A673 (cell line): ENCODE measurements around the gene SCMH1. TPM values are rescaled to one million over a fixed set of nuclear protein-coding genes. Genes with fewer than 3 reads are reported as not detected.
"Not testable (repeated sequence)": the region's sequence is repeated elsewhere in the genome, so short reads cannot be mapped to it uniquely, and the experiment has no call there.

ENCODE experiments used
- BruUV-seq: library from RNA; stranded (reverse); fragments of 400-500 nt; replicated peaks from 2 replicates; lab custom pipeline; 2021; lab: Mats Ljungman, UMichigan
- CTCF ChIA-PET: fragments of 300-600 bp; sonication (Branson Sonifier 250); formaldehyde crosslinking; loops from one replicate; lab custom pipeline; 2022; ENCODE audit warnings: antibody characterized with exemption; lab: Charles Lee
- POLR2A ChIA-PET: fragments of 300-600 bp; sonication (Branson Sonifier 250); formaldehyde crosslinking; loops from one replicate; lab custom pipeline; 2022; ENCODE audit warnings: antibody characterized with exemption; ENCODE audit not compliant: low non-redundant PET; lab: Charles Lee
- DNase-seq: peaks from one replicate; pipeline ENCODE4 v3.0.0-alpha.2; 2015; ENCODE audit warnings: low spot score
- H3K27ac ChIP-seq: fragments of 200-600 bp; sonication (generic); 2 replicates; pipeline ENCODE4 v1.5.1; 2016; ENCODE audit warnings: mixed run types, low read depth, mild to moderate bottlenecking, mixed read lengths, antibody characterized with exemption, low read length; ENCODE audit not compliant: poor library complexity, severe bottlenecking
- H3K27me3 ChIP-seq: fragments of 200-600 bp; sonication (generic); replicated peaks from 2 replicates; pipeline ENCODE4 v1.6.1; 2017; ENCODE audit warnings: mixed run types, low read depth, mild to moderate bottlenecking, mixed read lengths, antibody characterized with exemption, low read length; ENCODE audit not compliant: insufficient read depth, poor library complexity
- H3K36me3 ChIP-seq: fragments of 200-600 bp; sonication (generic); 2 replicates; pipeline ENCODE4 v1.6.1; 2016; ENCODE audit warnings: mixed run types, mild to moderate bottlenecking, mixed read lengths, antibody characterized with exemption, low read length; ENCODE audit not compliant: insufficient read depth, poor library complexity, severe bottlenecking
- H3K4me1 ChIP-seq: fragments of 200-600 bp; sonication (generic); 2 replicates; pipeline ENCODE4 v1.6.1; 2017; ENCODE audit warnings: mixed run types, mild to moderate bottlenecking, mixed read lengths, antibody characterized with exemption, low read length; ENCODE audit not compliant: insufficient read depth, poor library complexity, severe bottlenecking
- H3K4me3 ChIP-seq: fragments of 200-600 bp; sonication (generic); 2 replicates; pipeline ENCODE4 v1.5.1; 2016; ENCODE audit warnings: low read depth, mixed run types, mild to moderate bottlenecking, mixed read lengths, low read length; ENCODE audit not compliant: poor library complexity, severe bottlenecking
- H3K9me3 ChIP-seq: fragments of 200-600 bp; sonication (generic); 2 replicates; pipeline ENCODE4 v1.6.1; 2016; ENCODE audit warnings: mixed run types, low read depth, mild to moderate bottlenecking, mixed read lengths, antibody characterized with exemption, low read length; ENCODE audit not compliant: poor library complexity, severe bottlenecking
- CTCF ChIP-seq: fragments of 300-800, 200-600 bp; sonication (generic); conservative IDR thresholded peaks from 2 replicates; pipeline ENCODE4 v1.5.1; 2017; ENCODE audit warnings: low read depth, mild to moderate bottlenecking, antibody characterized with exemption, low read length, moderate library complexity, mixed read lengths
- EZH2 ChIP-seq: fragments of 200-600 bp; sonication (generic); IDR thresholded peaks from 2 replicates; pipeline ENCODE4 v1.6.1; 2017; ENCODE audit warnings: borderline replicate concordance, low read depth, mild to moderate bottlenecking, mixed read lengths, antibody characterized with exemption, low read length; ENCODE audit not compliant: poor library complexity, severe bottlenecking
- intact Hi-C: fragments of 100-400 bp; cut with micrococcal nuclease; formaldehyde crosslinking; loops from one replicate; pipeline ENCODE4 v1.10.0; 2022; ENCODE audit not compliant: unreplicated experiment
- total RNA-seq: library from RNA; stranded (reverse); gene quantifications from 2 replicates; pipeline ENCODE4 v1.2.3, GENCODE V29; 2021

The SCMH1 gene
- total RNA-seq, 1 experiment from 2014 or later = 30.4 TPM

GRCh38 chr1:41232305-41232704 lies 9.8 kb downstream of the SCMH1 start:
- TF ChIP-seq CTCF = no peak
- TF ChIP-seq EZH2 = no peak
- no peak for DNase-seq
- H3K4me1 ChIP-seq = no peaks in the 10 kb centered on the region
- H3K36me3 ChIP-seq = no peaks in the 10 kb centered on the region
- intact Hi-C loops = no loop called here
- BruUV-seq = no TSS peak
- no peaks in the 10 kb centered on the region for H3K9me3 ChIP-seq
- ChIA-PET CTCF (no interaction called here), POLR2A (no interaction called here)
- H3K27me3 ChIP-seq = no peaks in the 10 kb centered on the region
- no peak overlapping the region for H3K27ac ChIP-seq
- H3K4me3 ChIP-seq = no peak overlapping the region

- ChIA-PET POLR2A (no interaction called here), CTCF (no interaction called here)
- Histone ChIP-seq H3K36me3 (no peaks in the 10 kb centered on the region), H3K4me3 (no peak overlapping the region), H3K27ac (no peak overlapping the region), H3K9me3 (no peaks in the 10 kb centered on the region), H3K4me1 (no peaks in the 10 kb centered on the region), H3K27me3 (no peaks in the 10 kb centered on the region)
- BruUV-seq = no TSS peak
- intact Hi-C loops = no loop called here
- TF ChIP-seq CTCF (no peak), EZH2 (no peak)
- no peak for DNase-seq
Measured at GRCh38 chr1:41230656-41231055, 11.4 kb downstream of the SCMH1 start.

GRCh38 chr1:41229219-41229618 lies 12.9 kb downstream of the SCMH1 start:
- H3K4me1 ChIP-seq, BruUV-seq, DNase-seq, POLR2A ChIA-PET, H3K9me3 ChIP-seq, CTCF ChIA-PET, H3K36me3 ChIP-seq, H3K27ac ChIP-seq, H3K27me3 ChIP-seq, H3K4me3 ChIP-seq, intact Hi-C loops: not testable (repeated sequence)

GRCh38 chr1:41226815-41227434 lies 15.2 kb downstream of the SCMH1 start:
- BruUV-seq = no TSS peak
- intact Hi-C loops = no loop called here

More at GRCh38 chr1:41226815-41227434, 15.2 kb downstream of the SCMH1 start:
- POLR2A ChIA-PET = no interaction called here
- CTCF ChIA-PET = no interaction called here
- Histone ChIP-seq H3K27me3 (no peaks in the 10 kb centered on the region), H3K4me3 (no peak overlapping the region), H3K9me3 (no peaks in the 10 kb centered on the region), H3K36me3 (no peaks in the 10 kb centered on the region), H3K27ac (no peak overlapping the region), H3K4me1 (peaks cover 5% of the 10 kb centered on the region)
- TF ChIP-seq EZH2 (no peak), CTCF (no peak)
- no peak for DNase-seq
